Brain microvascular endothelial cell (primary cell): Measurements from ENCODE around the gene NUP58.

Experiments used
- DNase-seq: peaks from one replicate; pipeline ENCODE4 v3.0.0-alpha.2; 2020
- H3K27ac ChIP-seq: fragments of 250-450 bp; sonication (Bioruptor Pico); 2 replicates; pipeline ENCODE4 v1.5.1; 2020; ENCODE audit warnings: mild to moderate bottlenecking, moderate library complexity
- H3K27me3 ChIP-seq: fragments of 250-450 bp; sonication (Bioruptor Pico); replicated peaks from 2 replicates; pipeline ENCODE4 v1.5.1; 2020; ENCODE audit warnings: mild to moderate bottlenecking
- H3K36me3 ChIP-seq: fragments of 250-450 bp; sonication (Bioruptor Pico); replicated peaks from 2 replicates; pipeline ENCODE4 v1.5.1; 2020; ENCODE audit warnings: mild to moderate bottlenecking
- H3K4me3 ChIP-seq: 2 replicates; pipeline ENCODE4 v1.5.1; 2011; ENCODE audit warnings: low read depth, mild to moderate bottlenecking, control low read depth, low read length, moderate library complexity
- in situ Hi-C: cut with HindIII; loops from 2 replicates; pipeline ENCODE4 v1.10.0; 2017; ENCODE audit warnings: low sequenced_read_pairs, low pct_ligation_motif_present
- TF ChIP-seq, protein P1 (sequence below): IDR thresholded peaks from 2 replicates; pipeline ENCODE4 v1.5.1; 2011; ENCODE audit warnings: low read depth, mild to moderate bottlenecking, moderate library complexity, low read length, control low read depth, inconsistent platforms; ENCODE audit errors: missing control alignments

NUP58 gene

GRCh38 chr13:25371875-25372283, 70.5 kb downstream of the NUP58 start, which contains the start of gene ATP8A2:
Gene ATP8A2, plus strand, starts transcription at chr13:25371974. Its CDS starts 239 bp downstream, at chr13:25372213.
- TF ChIP-seq, protein P1, sequence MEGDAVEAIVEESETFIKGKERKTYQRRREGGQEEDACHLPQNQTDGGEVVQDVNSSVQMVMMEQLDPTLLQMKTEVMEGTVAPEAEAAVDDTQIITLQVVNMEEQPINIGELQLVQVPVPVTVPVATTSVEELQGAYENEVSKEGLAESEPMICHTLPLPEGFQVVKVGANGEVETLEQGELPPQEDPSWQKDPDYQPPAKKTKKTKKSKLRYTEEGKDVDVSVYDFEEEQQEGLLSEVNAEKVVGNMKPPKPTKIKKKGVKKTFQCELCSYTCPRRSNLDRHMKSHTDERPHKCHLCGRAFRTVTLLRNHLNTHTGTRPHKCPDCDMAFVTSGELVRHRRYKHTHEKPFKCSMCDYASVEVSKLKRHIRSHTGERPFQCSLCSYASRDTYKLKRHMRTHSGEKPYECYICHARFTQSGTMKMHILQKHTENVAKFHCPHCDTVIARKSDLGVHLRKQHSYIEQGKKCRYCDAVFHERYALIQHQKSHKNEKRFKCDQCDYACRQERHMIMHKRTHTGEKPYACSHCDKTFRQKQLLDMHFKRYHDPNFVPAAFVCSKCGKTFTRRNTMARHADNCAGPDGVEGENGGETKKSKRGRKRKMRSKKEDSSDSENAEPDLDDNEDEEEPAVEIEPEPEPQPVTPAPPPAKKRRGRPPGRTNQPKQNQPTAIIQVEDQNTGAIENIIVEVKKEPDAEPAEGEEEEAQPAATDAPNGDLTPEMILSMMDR, result no peak
- Histone ChIP-seq H3K27ac (no peak within 1 kb of the TSS), H3K4me3 (peak within 1 kb of the TSS; percentile 30), H3K27me3 (peaks cover 32% of the 10 kb centered on the region), H3K36me3 (no peaks in the 10 kb centered on the region)
- no peak for DNase-seq
- in situ Hi-C loops, result no loop called here

DNA sequence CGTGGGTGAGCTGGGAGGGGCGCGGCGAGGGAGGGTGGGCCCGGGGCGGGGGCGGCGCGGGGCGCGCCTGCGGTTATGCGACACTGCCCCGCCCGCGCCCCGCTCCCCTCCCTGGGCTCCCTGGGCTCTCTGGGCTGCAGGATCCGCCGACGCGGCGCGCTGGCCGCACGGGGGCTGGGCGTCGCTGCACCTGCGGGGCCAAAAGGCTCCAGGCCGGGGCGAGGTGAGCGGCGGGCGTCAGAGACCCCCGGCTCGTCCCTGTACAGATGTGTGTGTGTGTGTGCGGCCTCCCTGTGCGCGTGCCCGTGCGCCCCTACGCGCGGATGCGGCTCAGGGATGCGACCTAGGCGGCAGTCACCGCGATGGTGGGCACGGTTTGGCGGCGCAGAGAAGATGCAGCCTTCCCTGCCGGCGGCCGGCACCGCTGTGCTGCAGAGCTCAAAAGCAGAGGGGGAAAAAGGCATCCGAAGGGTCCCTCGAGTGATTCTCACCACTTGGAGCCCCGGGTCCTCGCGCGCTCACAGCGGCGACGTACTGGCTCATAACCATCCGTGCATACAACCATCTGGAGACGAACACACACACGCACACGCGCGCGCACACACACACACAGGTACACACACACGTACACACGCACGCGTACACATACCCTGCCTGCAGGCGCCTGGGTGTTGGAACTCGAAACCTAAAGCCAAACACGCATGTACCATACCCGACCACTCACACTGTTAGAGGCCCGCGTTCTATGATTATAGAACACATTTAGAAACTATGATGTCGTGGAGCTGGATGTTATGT, 71.1 kb downstream of the NUP58 start:
- no peak overlapping the region for H3K27ac ChIP-seq
- peaks cover 32% of the 10 kb centered on the region for H3K27me3 ChIP-seq
- in situ Hi-C loops, result no loop called here
- H3K36me3 ChIP-seq, result no peaks in the 10 kb centered on the region
- no peak for DNase-seq
- H3K4me3 ChIP-seq, result peak overlapping the region; percentile 30
- TF ChIP-seq, protein P1, result no peak

DNA sequence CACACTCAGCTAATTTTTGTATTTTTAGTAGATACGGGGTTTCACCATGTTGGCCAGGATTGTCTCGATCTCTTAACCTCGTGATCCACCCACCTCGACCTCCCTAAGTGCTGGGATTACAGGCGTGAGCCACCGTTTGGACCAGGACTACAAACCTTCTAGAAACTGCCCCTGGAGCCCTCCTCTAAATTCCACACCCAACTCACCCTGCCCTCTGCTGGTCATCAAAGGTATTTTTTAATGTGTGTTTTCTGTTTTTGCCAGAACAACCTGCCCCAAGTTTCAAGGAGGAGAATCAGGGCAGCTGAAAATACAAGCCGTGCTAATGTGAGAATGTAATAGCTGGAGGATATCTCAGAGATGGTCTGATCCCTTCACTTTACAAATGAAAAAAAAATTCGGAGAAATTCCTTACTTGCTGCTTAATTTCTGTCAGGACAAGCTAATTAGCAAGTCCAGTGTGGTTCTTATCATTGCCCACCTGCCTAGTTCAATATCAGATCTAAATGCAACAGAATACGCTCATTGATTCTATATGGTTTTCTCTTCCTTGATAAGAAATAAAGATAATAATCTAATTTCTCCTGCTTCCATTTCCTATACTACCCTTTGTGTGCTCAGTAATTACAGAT, 74.4 kb downstream of the NUP58 start:
- H3K4me3 ChIP-seq, result no peak overlapping the region
- in situ Hi-C loops, result no loop called here
- peaks cover 32% of the 10 kb centered on the region for H3K27me3 ChIP-seq
- TF ChIP-seq, protein P1, result peak; percentile 79
- H3K36me3 ChIP-seq, result no peaks in the 10 kb centered on the region
- DNase-seq, result peak; percentile 28
- H3K27ac ChIP-seq, result no peak overlapping the region

GRCh38 chr13:25377244-25377962, 76.0 kb downstream of the NUP58 start:
- Histone ChIP-seq H3K27me3 (peaks cover 18% of the 10 kb centered on the region), H3K27ac (no peak overlapping the region), H3K36me3 (no peaks in the 10 kb centered on the region), H3K4me3 (no peak overlapping the region)
- DNase-seq, result no peak
- TF ChIP-seq, protein P1, result no peak
- in situ Hi-C loops, result no loop called here

DNA sequence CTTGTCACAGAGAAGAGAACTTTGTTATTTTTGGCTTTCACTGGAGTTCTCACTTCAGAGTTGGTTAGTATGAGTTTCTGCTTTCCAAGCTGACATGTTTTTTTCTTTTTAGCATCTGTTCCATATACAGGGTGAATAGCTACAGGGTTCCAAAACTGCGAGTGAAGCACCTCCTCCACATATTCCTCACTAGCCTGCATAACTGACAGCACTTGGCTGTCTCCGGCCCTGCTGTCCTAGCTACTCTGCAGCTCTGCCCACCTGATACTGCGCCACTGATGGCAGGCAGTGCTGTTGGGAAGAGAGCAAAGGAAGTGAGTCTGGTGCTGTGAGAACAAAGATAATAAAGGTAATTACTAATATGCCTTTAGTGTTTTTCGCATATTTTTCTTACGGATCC, 77.1 kb downstream of the NUP58 start:
- Histone ChIP-seq H3K36me3 (no peaks in the 10 kb centered on the region), H3K27me3 (peaks cover 7% of the 10 kb centered on the region), H3K27ac (no peak overlapping the region), H3K4me3 (no peak overlapping the region)
- TF ChIP-seq, protein P1, result no peak
- in situ Hi-C loops, result no loop called here
- no peak for DNase-seq
